ENCODE results near the gene UFC1.

The UFC1 gene

DNA sequence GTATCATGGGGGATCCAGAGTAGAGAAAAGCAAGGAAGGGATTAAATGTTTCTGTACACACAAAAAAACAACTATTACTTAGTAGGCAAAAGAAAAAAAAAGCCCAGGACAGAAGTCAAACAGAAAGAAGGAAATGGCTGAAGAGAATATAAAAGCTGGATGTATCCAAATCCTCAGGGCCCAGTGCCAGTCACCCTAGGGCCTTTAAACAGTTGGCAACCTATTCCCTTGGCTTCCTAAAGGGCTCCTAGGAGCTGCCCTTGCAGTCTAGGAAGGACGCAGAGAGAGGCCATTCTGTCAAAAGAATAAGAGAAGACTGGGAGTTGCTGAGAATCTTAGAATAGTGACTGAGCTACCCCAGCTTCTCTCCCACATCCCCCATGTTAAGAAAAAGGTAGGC lies 18.6 kb downstream of the UFC1 start:
- no peak for DNase-seq

DNA sequence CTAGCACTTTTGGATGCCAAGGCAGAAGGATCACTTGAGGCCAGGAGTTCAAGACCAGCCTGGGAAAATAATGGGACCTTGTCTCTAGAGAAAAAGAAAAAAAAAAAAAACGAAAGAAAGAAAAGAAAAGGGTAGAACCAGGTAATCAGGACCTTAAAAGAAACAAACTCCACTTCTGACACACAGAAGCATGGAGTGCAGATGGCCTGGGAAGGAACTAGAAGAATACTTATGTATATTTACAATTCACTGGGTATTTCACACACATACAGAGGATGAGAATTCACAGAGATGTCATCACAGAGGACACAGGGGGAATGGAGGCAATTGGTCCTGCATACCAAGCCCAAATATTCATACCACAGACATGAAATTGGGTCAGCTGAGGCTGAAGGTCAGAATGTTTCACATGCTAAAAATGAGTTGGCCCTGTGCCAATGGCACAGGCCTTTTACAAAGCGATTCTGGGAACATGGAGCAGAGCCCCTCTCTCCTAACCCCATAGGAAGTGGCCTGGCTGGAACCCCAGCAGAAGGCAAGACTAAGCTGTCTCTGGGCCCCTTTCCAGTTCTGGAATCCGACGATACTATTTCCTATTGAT lies 19.1 kb downstream of the UFC1 start:
- no peak for DNase-seq

DNA sequence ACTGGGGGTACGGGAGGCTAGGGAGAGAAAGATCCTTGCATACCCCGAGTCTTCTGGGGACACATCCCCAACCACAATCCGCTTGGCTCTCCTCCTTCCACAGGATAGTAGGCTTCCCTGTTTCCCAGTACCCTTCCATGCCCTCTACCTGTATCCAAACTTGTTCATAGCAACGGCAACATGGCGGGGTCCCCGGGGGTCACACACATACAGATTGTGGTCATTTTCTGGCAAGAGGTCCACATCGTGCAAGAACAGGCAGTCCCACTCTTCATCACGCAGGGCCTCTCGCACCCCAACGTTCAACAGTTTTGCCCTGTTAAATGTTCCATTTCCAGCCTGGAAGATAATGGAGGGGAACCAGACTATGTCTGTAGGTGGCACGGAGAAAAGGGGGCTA lies 19.9 kb downstream of the UFC1 start:
- no peak for DNase-seq

DNA sequence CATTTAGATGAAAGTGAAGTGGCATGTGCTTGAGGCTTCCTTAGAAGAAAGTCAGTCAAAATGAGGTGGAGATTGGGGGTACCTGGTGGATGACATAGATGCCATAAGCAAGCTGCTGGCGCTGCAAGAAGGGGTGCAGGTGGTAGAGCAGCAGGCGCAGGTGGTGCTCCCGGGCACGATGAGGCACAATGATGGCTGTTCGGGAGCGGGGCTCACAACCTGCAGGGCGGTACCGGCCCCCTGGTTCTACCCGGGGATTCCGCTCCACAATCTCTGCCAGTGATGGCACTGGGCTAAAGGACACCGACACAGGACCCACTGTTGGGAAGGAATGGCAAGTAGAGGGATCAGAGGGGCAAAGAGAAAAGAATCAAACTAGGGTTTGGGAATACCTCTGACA lies 21.1 kb downstream of the UFC1 start:
- DNase-seq: no peak

DNA sequence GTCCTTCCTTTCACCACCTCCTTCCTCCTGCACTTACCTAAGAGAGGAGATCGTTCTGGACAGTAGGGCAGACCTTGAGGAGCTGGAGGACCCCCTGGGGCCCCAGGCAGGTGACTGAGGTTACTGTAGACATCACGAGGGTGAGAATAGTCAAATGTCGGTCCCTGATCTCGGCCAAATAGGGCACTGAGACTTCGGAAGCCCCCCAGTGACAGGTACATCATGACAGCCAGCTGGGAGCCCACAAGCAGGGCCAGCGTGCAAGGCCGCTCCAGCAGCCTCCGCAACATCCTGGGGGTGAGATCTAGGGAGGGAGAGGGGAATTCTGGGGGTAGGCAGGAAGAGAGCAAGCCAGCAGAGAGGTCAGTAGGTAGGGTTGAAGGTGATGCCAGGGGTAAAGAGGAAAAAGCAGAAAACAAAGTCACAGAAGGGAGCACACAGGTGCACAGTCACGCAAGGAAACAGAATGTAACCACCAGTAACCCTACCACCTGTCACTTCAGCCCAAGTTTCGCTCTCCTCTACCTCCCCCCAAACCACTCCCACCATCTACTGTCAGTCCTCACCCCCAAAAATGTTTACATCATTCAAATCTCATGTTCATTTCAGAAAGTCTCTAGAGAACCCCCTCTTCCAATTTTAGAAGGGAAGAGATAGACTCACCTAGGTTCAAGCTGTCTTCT lies 22.1 kb downstream of the UFC1 start:
- no peak for DNase-seq

DNA sequence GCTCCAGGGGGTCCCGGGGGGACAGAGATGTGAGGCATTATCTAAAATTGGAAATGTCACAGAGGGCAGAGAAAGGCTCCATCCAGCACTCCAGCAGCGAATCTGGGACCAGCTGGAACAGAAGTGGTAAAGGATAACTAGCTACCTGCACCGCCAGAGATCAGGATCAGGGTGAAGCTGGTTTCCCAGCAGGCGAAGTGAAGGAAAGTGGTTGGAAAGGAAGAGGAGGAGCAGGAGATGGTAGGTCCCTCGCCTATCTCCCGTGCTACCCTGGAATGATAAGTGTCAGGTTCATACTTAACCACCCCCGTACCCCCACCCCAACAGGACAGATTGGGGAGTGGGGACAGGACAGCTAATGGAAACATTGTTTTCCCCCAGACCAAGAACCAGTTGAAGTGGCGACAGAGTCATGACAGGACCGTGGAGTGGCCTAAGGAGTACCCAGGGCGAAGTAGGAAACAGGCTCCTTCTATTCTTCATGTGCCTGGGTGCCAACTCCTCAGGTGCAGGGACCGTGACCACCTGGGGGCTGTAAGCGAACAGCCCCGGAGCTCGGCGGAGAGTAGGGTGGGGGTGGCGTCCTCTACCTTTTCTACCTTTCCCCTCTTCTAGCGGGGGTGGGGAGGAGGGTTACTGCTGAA lies 22.8 kb downstream of the UFC1 start:
- DNase-seq: no peak

DNA sequence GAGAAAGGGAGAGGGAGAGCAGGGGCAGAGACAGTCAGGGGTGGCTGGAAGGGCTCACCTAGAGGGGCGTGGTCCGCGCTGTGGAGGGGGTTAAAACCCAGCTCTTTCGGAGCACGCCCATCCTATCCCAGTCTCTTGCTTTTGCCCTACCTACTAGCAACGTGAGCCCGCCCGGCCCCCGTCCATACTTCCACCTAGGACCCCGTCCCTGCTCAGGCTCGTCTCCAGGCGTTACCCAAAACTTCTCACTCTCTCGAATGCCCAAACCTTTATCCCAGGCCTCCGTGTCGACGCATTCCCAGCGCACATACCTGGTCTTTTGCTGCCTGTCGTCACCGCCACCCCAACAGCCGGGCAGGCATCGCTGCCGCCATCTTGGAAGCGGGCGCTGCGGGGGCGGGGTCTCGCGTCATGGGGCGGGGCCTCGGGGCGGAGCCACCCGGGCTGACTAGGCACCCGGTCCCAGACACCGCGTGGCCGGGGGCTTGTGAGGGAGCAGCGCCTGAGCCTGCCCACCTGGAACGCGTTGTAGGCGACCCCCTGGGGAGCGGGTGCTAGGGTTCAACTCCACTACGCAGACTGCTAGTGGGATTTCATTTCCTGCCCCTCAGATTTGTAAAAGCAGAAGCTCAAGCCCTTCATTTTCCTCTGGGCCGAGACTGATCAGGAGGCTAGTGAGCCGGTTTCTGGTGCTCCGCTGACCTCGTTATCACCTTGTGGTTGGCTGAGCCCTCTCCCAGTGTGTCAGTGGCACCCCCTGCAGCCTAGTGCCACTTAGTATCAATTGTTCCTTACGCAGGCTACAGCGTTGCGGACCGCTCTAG lies 23.5 kb downstream of the UFC1 start, which contains the start of gene B4GALT3:
Gene B4GALT3 (minus strand): TSS at position 396 of the 824 bp plus-strand sequence. CDS start 1,447 bp downstream, outside the sequence.
- DNase-seq: peak; percentile 75 to 80

DNA sequence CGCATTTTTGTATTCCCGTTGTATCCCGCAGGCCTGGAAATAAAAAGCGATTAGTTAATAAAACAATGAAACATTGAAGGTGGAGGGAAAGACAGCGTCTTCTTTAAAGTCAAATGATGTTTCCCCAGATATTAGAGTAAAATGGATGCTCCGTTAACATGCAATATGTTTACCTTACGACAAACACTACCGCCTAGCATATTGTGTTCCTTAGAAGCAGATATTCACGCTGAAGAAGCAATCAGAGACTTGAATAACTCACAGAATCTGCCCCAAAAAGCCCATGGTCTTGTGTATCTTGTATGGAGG lies 24.1 kb downstream of the UFC1 start:
- DNase-seq: no peak

DNA sequence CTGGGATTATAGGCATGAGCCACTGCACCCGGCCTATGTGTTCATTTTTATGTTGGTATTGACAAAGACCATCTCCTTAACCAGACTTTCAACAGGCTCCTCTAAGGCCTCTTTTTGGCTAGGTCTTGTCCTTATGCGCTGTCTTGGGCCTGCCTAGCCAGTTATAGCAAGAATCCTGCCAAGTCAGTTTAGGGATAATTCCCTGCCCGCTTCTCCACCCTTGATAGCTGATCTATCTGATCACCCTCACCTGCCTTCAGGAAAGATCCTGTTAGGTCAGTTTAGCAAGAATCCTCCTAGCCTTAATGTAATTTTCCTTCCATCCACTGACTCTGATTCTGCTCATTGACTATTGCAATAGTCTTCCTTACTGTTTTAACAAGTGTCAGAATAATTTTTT lies 25.9 kb downstream of the UFC1 start:
- no peak for DNase-seq

DNA sequence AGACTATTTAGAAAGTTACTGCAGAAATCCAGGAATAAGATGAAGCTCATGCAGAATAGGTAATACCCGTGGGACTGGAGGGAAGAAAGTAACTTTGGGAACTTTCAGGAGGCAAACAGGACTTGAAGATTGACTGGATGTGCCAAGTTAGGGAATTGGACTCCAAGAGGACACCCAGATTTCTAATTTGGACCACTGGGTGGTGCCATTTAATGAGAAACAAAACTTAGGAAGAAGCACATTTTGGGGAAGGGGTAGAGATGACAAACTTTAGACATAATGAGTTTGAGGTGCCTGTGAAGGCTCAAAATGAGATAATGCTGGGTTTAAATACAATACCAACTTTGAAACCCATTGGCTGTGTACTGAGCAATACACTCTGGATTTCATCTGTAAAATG lies 26.9 kb downstream of the UFC1 start:
- DNase-seq: no peak

DNA sequence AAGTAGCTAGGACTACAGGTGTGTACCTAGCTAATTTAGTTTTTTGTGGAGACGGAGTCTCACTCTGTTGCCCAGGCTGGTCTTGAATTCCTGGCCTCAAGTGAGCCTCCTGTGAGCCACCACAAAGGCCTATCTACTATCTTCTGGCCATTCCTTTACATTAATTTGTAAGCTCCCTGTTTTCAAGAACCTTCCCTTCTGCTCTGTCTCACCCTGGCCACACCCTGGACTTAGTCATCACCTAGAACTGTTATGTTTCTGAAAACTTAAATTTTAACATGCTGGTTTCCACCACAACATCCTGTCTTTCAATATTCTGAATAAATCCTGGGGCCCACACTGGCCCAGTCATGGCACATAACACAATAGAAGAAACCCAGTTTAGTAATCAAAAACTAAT lies 28.4 kb downstream of the UFC1 start:
- DNase-seq: no peak

DNA sequence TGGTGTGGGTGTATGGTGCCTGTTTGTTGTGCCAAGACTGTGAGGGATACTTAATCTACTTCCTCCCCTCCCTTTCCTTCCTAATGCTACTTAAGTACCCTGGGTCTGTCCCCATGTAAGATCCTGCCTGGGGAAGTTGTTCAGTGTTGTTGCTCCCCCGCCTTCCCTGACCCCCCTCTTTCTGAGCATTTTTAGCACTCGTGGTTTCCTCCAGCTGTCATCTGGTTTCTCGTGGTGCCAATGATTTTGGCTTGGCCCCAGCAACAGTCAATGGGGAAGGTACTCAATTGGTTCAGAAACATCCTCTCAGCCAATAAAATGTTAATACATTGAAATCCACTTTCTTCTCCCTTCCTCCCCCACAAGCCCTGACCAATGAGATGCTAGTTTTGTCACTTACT lies 31.5 kb downstream of the UFC1 start:
- DNase-seq: no peak

DNA sequence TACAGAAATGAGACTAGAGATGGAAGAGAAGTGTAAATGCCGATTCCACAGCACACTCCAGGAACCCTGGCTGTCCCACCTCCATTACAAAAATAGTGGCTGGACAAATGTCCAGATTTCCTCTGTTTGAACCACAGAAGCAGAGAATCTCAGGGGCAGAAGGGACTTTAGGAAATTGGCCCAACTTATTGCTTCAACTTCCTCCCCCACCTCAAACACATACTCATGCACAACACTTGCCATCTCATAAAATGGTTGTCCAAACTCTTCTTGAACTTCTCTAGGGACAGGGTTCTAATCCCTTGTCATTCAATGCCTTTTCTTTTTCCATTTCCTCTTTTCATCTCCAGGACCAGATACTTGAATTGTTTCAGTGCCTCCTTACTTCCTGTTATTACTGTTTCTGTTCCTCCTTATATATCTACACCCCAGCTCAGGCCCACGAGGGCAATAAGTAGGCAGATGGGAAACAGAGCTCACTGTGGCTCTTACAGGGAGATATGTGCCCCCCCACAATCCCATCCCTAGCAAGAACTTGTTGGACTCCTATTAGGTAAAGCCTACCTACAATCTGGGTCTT lies 32.0 kb downstream of the UFC1 start:
- DNase-seq: no peak

DNA sequence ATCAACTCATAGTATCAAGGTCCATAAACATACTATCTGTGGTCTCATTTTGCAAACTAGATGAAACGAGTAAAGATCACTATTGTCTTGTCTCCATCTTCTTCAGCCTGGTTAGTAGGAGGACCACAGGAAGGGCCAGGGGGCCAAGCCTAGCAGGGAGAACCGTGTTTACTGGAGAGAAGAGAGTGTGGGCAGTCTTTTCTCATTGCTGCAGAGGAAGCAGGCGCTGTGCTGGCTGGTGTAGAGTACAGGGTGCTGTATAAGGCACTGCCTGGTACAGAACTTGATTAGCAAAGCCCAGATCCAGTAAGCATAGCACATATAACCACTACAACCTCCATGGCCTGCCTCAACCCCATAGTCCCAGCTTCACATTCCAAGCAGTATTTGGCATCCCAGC lies 33.5 kb downstream of the UFC1 start:
- DNase-seq: no peak

DNA sequence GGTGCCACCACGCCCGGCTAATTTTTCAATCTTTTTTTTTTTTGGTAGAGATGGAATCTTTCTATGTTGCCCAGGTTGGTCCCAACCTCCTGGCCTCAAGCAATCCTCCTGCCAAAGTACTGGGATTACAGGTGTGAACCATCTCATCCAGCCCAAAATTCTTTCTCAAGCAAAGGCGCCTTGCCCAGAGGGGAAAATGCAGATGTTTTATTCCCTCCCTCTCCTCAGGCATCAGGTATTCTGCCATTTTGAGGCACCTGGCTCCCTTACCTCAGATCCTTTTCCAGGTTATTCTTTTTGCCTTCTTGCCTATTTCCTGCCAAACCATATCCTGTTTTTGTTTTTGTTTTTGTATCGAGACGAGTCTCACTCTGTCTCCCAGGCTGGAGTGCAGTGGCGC lies 34.6 kb downstream of the UFC1 start:
- DNase-seq: no peak

DNA sequence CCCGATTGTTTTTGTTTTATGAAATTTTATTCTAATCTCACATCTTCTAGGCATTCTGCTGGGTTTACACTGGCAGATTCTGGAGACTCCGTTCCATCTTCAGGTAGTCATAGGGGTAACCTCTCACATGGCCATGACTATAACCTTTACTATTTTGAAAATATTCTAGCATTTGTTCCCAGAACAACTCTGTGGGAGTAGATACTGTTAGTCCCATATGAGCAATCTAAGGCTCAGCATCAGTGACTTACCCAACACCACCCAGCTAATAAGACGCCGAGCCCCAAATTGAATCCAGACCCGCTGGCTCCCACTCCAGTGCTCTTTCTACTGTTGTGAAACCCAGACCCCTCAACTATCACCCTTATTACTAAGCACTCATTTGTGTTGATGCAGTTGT lies 35.3 kb downstream of the UFC1 start:
- DNase-seq: no peak

DNA sequence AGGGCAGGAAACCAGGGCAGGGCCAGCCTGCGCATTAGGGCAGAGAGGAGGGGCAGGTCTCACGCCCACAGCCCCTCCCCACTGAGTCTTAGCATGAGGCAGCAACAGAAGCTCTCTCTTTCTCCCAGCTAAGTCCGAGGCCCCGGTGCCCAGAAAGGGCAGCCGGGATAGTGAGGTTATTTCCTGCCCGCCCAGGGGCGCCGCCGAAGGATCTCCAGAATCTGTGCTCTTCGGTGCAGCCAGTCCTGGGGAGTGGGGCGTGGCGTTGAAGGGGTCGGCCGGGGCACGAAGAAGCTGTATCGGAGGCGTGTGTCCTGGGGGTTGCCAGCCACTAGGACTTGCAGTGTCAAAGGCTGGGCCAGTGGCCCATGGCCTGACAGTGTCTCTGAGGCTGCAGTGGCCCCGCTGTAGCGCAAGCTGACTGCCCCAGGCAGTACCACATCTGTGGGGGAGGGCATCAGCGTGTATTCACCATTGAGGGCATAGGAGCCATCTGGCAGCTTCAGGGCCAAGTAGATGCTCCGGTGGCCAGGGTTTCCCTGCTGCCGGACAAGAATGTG lies 37.3 kb downstream of the UFC1 start:
- no peak for DNase-seq

DNA sequence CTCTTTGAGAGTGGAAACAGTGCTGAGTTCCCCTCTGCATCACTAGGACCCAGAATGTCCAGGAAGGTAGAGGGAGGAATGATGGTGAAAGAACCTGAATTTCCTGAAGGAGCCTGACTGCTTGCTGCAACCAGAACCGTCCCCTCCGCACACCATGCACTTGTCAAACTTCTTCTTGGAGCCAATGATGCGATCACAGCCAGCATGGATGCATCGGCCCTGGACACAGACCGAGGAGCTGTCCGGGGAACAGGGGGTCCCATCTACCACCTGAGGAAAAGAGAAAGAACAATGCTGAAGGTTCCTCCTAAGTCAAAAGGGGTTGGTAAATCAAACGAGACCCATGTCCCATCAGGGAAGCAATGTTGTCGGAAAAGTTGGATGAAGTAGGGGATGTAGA lies 38.2 kb downstream of the UFC1 start:
- DNase-seq: no peak

DNA sequence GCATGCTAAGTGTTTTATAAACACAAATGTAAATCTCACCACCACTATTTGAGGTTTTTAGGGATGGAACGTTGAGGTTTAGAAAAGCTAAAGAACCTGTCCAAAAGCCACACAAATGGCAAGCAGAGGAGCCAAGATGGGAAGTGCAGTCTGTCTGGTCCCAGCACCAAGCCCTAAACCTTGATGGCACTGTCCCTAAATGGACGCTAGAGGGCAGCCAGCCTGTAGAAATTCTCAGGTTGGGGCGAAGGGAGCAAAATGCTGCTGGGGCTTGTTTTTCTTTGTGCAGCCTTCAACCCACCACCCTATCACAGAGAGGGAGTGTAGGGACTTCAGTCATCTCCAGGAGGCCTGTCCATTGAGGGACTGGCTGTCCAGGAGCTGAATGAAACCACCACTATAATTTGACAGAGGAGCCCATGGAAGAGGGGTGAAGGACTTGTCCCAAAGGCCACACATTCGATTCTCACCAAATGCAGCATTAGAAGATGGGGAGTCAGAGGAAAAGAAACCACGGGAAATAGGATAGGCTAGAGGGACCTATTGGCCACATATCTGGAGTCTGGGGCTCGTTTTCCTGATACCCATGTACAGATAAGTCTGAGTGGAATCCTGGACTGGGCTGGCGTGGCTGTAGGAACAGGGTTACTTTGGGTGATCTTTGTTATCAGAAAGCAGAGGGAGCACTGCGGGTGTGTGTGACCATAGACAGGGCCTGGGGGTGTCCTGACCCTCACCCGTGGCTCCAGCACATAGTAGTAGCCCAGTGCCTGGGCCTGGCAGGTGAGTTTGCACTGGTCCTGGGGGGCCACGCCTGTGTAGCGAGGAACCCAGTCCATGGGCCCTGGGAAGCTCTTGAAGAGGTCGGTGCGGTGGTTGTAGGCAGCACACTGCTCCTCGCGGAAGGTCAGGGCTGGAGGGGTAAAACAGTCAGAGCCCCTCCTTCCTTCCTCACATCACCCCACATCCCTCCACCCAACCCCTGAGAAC lies 39.0 kb downstream of the UFC1 start:
- DNase-seq: peak; percentile 13 to 14

DNA sequence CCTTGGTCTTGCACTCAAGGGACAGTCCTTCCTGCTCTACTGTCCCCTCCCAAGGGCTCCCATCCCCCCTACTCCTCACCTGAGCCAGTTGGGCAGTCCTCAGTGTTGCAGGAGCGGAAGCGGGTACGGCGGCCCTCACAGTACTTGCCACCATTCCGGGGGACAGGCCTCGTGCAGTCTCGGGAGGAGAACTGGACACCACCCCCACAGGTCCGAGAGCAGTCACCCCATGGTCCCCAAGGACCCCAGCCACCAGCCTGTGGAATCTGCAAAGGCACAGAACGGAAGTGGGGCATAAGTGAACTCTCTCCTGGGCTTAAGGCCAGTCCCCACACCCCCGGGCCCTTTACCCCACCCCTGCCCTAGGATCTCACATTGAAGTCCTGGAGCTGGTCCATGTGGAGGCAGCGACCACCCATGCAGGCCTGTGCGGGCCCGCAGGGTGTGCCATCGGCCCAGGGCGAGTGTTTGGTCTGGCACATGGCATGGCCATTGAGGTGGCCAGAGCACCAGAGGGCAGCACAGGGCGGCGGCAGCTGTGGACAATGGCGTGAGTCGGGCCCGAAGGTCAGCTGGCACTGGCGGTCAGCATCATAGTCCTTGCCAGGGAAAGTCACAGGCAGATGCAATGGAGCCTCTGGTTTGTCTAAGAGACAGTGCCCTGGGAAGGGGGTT lies 39.9 kb downstream of the UFC1 start:
- no peak for DNase-seq

DNA sequence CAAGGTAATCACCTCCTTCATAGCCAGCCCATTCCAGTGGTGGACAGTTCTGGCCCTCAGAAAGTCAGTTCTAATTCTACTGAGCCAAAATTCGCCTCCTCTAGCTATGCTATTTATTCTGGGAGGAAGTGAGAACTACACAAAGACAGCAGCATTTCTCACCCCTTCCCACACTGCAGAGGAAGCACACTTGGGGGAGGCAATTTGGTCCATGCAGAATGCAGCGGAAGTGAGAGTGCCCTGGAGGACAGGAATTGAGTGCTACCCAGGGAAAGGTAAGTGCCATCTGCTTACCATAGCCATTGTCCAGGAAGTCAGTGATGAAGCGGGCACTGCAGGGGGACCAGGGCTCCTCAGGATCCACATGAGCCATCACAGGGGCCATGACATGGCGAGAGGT lies 41.4 kb downstream of the UFC1 start:
- no peak for DNase-seq
